GM12875 (cell line): Measurements from ENCODE around the gene TBL2.

ENCODE experiments used
- H3K4me3 ChIP-seq: one replicate; pipeline ENCODE4 v1.5.1; 2011; ENCODE audit warnings: low read depth, low read length, control low read depth
- TF ChIP-seq, protein P1 (sequence below): IDR thresholded peaks from 2 replicates; pipeline ENCODE4 v1.5.1; 2011; ENCODE audit warnings: low read depth, mild to moderate bottlenecking, control low read depth, inconsistent platforms, low read length, moderate library complexity, borderline replicate concordance; ENCODE audit not compliant: insufficient read depth

The TBL2 gene

DNA sequence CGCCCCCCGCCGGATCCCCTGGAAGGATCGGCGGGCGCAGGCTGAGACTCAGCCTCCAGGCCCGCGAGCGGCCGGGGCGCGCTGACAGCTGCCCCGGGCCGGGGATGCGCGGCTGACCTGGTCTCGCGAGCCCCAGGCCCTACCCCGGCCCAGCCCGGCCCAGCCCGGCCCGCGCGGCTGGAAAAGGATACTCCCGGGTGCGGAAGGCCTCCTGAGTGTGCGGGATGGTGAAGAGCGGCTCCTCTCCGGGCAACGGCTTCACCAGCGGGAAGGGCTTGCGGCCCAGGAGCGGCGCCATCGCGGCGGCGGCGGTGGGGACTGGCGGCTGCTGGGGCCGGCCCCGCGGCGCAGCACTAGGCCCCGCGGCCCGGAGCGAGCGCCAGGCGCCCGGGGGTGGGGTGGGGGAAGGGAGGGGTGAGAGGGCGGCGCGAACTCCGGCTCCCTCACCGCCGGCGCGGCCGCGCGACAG lies 56.7 kb downstream of the TBL2 start:
- TF ChIP-seq, protein P1, sequence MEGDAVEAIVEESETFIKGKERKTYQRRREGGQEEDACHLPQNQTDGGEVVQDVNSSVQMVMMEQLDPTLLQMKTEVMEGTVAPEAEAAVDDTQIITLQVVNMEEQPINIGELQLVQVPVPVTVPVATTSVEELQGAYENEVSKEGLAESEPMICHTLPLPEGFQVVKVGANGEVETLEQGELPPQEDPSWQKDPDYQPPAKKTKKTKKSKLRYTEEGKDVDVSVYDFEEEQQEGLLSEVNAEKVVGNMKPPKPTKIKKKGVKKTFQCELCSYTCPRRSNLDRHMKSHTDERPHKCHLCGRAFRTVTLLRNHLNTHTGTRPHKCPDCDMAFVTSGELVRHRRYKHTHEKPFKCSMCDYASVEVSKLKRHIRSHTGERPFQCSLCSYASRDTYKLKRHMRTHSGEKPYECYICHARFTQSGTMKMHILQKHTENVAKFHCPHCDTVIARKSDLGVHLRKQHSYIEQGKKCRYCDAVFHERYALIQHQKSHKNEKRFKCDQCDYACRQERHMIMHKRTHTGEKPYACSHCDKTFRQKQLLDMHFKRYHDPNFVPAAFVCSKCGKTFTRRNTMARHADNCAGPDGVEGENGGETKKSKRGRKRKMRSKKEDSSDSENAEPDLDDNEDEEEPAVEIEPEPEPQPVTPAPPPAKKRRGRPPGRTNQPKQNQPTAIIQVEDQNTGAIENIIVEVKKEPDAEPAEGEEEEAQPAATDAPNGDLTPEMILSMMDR, result no peak
- H3K4me3 ChIP-seq, result peak overlapping the region; percentile 78

DNA sequence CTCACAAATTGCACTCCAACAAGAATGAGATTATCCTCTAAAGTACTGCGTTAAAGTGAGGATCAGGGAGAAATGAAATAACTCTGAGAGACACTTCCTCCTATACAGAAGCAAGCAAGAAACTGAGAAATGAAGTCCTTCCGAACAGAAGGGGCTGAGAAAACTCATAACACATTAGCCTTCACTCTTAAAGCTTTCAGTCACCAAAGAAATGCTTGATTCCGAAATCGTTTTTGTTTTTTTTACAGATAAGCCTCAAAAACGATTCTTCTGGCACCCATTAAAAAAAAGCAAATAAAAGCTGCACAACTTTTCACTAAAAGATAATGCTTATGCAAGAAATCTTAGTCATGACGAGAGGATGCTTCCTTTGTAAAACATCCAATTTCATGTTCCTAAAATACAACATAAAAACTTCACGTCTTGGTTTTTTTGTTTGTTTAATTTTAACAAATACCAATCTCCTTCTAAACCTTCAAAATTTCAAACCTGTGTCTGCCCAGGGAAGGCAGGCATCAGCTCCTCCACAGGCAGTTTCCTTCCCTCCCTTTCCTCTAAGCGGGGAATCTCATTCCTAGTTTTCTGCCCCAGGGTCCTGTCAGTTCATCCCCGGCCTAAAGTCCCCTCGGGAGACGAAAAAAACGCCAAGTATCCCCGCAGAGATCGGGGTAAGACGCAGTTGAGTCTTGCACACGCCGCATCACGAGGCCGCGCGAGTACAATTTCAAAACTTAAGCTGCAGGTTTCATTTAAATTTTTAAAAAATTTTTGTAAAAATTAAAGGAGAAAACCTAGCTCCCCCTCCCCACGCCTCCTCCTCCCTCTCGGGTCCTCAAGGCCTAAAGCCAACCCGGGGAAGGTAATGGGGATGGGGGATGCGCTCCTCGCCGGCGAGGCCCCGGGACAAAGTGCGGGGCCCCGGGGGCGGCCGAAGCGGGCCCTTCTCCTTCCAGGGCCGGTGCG lies 57.4 kb downstream of the TBL2 start:
- TF ChIP-seq, protein P1, result no peak
- peak overlapping the region; percentile 78 for H3K4me3 ChIP-seq

DNA sequence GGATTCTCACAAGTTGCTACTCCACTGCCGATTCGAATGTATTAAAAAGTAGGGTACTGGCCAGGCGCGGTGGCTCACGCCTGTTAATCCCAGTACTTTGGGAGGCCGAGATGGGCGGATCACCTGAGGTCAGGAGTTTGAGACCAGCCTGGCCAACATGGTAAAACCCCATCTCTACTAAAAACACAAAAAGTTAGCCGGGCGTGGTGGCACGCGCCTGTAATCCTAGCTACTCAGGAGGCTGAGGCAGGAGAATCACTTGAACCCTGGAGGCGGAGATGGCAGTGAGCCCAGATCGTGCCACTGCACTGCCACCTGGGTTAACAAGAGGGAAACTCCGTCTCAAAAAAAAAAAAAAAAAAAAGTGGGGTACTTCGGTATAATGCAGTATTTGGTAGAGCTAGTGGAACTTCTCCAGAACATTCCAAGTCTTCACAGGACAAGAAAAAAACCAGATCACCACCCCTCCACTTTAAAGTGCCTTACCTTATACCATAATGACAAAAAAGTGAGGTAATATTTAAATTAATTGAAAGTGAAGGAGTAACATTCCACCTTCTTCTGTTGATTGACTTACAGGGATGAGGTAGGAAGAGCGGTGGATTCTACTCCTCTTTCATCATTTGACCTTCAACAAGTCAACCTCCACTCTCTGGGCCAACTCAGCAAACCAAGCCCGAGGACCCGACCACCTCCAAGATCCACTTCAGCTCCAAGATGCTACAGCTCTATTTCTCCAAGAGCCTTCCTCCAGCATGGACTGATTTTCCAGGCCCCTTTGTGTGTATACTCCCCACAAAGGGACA lies 58.3 kb downstream of the TBL2 start:
- TF ChIP-seq, protein P1, result no peak

DNA sequence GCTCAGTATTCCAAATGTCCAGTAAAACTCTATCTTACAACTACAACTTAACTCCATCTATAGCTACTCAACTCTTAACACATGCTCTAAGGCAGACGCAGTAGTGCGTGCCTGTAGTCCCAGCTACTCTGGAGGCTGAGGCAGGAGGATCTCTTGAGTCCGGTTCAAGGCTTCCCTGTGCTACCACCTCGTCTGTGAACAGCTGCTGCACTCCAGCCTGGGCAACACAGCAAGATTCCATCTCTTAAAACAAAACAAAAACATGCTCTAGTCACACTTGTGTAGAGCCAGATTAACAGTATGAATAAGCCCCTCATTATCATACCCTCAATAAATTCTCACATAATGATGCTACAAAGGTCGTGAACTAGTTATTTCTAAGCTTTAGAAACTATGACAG lies 59.9 kb downstream of the TBL2 start:
- TF ChIP-seq, protein P1, result no peak
- H3K4me3 ChIP-seq, result no peak overlapping the region

More for the DNA sequence above, 58.3 kb downstream of the TBL2 start:
- H3K4me3 ChIP-seq, result peak overlapping the region; percentile 78
